Measurements from ENCODE around the gene RIIAD1. TPM values are rescaled to one million over a fixed set of nuclear protein-coding genes. Genes with fewer than 3 reads are reported as not detected.

RIIAD1 gene
- polyA plus RNA-seq, 1 donor (not counting 4 experiments of a cell fraction or from before 2014, with no cell fraction given), result not detected

DNA sequence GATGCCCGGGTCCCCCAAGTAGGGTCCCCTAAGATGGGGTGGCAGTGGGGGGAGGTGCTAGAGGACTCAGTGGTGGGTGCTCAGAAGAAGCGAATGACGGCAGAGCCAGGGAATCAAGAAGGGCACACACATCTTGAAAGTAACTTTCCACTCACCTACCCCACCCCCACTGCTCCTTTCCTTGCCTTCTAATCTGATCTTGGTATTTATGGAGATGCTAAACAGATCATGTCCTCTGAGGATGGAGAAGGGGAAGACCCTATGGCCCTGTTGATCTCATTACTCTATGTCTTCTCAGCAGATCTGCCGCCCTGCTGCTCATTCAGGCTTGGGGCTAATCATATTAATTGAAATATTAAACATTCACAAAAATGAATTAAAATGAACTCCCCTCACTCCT is 2.7 kb upstream of the RIIAD1 start:
- TF ChIP-seq, protein P1, sequence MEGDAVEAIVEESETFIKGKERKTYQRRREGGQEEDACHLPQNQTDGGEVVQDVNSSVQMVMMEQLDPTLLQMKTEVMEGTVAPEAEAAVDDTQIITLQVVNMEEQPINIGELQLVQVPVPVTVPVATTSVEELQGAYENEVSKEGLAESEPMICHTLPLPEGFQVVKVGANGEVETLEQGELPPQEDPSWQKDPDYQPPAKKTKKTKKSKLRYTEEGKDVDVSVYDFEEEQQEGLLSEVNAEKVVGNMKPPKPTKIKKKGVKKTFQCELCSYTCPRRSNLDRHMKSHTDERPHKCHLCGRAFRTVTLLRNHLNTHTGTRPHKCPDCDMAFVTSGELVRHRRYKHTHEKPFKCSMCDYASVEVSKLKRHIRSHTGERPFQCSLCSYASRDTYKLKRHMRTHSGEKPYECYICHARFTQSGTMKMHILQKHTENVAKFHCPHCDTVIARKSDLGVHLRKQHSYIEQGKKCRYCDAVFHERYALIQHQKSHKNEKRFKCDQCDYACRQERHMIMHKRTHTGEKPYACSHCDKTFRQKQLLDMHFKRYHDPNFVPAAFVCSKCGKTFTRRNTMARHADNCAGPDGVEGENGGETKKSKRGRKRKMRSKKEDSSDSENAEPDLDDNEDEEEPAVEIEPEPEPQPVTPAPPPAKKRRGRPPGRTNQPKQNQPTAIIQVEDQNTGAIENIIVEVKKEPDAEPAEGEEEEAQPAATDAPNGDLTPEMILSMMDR (optimal IDR thresholded peaks at IDR 0.05 in 1 of 3, IDR thresholded peaks at IDR 0.05 in 1 of 3, conservative IDR thresholded peaks at IDR 0.05 in 1 of 3; ENCODE audit: extremely low read depth in 1 of 3, insufficient read depth in 2 of 3, low read length in 3 of 3), result no peak
- TF ChIP-seq EZH2 (IDR thresholded peaks at IDR 0.05; ENCODE audit: low read length), result no peak
- Histone ChIP-seq H3K9me1 (ENCODE audit: control insufficient read depth, extremely low read depth, insufficient read depth, low read length) (no peaks in the 10 kb centered on the region), H3K79me2 (ENCODE audit: control insufficient read depth, insufficient read depth, low read length) (no peaks in the 10 kb centered on the region), H3K4me3 (ENCODE audit: control insufficient read depth in 2 of 3, extremely low read depth in 1 of 3, insufficient read depth in 2 of 3, low read depth in 1 of 3, low read length in 3 of 3) (no peak overlapping the region), H3K27ac (ENCODE audit: control insufficient read depth, insufficient read depth, low read length) (no peak overlapping the region), H3K4me2 (ENCODE audit: control insufficient read depth, extremely low read depth, insufficient read depth, low read depth, low read length) (no peak overlapping the region), H4K20me1 (ENCODE audit: control insufficient read depth, extremely low read depth, insufficient read depth, low read length) (no peaks in the 10 kb centered on the region), H3K9me3 (ENCODE audit: control insufficient read depth, low read depth, low read length) (no peaks in the 10 kb centered on the region), H3K9ac (ENCODE audit: control insufficient read depth, extremely low read depth, insufficient read depth, low read length) (no peak overlapping the region), H3K27me3 (ENCODE audit: control insufficient read depth, extremely low read depth, insufficient read depth, low read length) (peaks cover 65% of the 10 kb centered on the region), H3K36me3 (ENCODE audit: control insufficient read depth in 2 of 2, extremely low read depth in 1 of 2, insufficient read depth in 2 of 2, low read length in 2 of 2) (no peaks in the 10 kb centered on the region), H3K4me1 (ENCODE audit: control insufficient read depth, extremely low read depth, insufficient read depth, low read length) (peaks cover 11% of the 10 kb centered on the region), H2AFZ (ENCODE audit: control insufficient read depth, low read length) (no peak overlapping the region)
- no peak for DNase-seq (ENCODE audit: low read depth, low spot score)
- FAIRE-seq, result no peak
- dilution Hi-C loops (cut with MboI; ENCODE audit: extremely low pct_ligation_motif_present, low sequenced_read_pairs), result no loop called here

DNA sequence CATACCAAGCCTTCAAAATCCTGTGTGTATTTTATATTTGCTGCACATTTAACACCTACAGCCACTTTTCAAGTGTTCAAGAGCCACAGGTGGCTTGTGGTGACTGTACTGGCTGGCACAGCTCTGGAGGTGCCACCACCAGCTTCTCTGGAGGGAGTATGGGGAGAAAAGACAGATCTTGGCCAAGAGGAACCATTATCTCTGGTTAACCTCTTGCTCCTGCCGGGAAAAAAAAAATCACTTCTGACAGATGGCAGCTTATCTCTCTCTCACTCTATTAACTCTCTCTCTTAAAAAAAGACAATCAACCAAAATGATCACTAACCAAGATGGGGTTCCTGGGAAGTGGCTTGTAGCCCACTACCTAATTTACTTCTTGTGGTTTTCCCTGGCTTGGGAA is 1.2 kb upstream of the RIIAD1 start:
- H3K9me3 ChIP-seq (ENCODE audit: control insufficient read depth, low read depth, low read length), result no peaks in the 10 kb centered on the region
- peaks cover 4% of the 10 kb centered on the region for H3K4me1 ChIP-seq (ENCODE audit: control insufficient read depth, extremely low read depth, insufficient read depth, low read length)
- DNase-seq (ENCODE audit: low read depth, low spot score), result no peak
- no peak overlapping the region for H2AFZ ChIP-seq (ENCODE audit: control insufficient read depth, low read length)
- H3K27me3 ChIP-seq (ENCODE audit: control insufficient read depth, extremely low read depth, insufficient read depth, low read length), result peaks cover 63% of the 10 kb centered on the region
- H3K4me3 ChIP-seq (ENCODE audit: control insufficient read depth in 2 of 3, extremely low read depth in 1 of 3, insufficient read depth in 2 of 3, low read depth in 1 of 3, low read length in 3 of 3), result no peak overlapping the region
- H3K79me2 ChIP-seq (ENCODE audit: control insufficient read depth, insufficient read depth, low read length), result no peaks in the 10 kb centered on the region
- H3K4me2 ChIP-seq (ENCODE audit: control insufficient read depth, extremely low read depth, insufficient read depth, low read depth, low read length), result no peak overlapping the region
- TF ChIP-seq, protein P1 (optimal IDR thresholded peaks at IDR 0.05 in 1 of 3, IDR thresholded peaks at IDR 0.05 in 1 of 3, conservative IDR thresholded peaks at IDR 0.05 in 1 of 3; ENCODE audit: extremely low read depth in 1 of 3, insufficient read depth in 2 of 3, low read length in 3 of 3), result no peak
- no peak for TF ChIP-seq EZH2 (IDR thresholded peaks at IDR 0.05; ENCODE audit: low read length)
- no peaks in the 10 kb centered on the region for H4K20me1 ChIP-seq (ENCODE audit: control insufficient read depth, extremely low read depth, insufficient read depth, low read length)
- H3K27ac ChIP-seq (ENCODE audit: control insufficient read depth, insufficient read depth, low read length), result no peak overlapping the region
- no peaks in the 10 kb centered on the region for H3K36me3 ChIP-seq (ENCODE audit: control insufficient read depth in 2 of 2, extremely low read depth in 1 of 2, insufficient read depth in 2 of 2, low read length in 2 of 2)
- FAIRE-seq, result no peak
- no peak overlapping the region for H3K9ac ChIP-seq (ENCODE audit: control insufficient read depth, extremely low read depth, insufficient read depth, low read length)
- dilution Hi-C loops (cut with MboI; ENCODE audit: extremely low pct_ligation_motif_present, low sequenced_read_pairs), result no loop called here
- H3K9me1 ChIP-seq (ENCODE audit: control insufficient read depth, extremely low read depth, insufficient read depth, low read length), result no peaks in the 10 kb centered on the region

All from keratinocyte (primary cell).